GM23338 (cell line): ENCODE data around the gene CEP19. TPM values are rescaled to one million over a fixed set of nuclear protein-coding genes. Genes with fewer than 3 reads are reported as not detected.
A peak's percentile ranks its signal among the peaks of the same experiment; 100 is the strongest.

Experiments used
- ATAC-seq: fragments of 200-7000 bp; cut with Tn5 transposase; 3 replicates; pipeline ENCODE4 v1.9.1; 2020
- DNase-seq: peaks from one replicate; pipeline ENCODE4 v3.0.0-alpha.2; 2015; ENCODE audit warnings: low spot score
- H2AFZ ChIP-seq: fragments of 200-600 bp; sonication (generic); 2 replicates; pipeline ENCODE4 v1.8.0; 2016; ENCODE audit warnings: antibody characterized with exemption, mild to moderate bottlenecking, moderate library complexity
- H3F3A ChIP-seq: fragments of 200-600 bp; sonication (generic); replicated peaks from 2 replicates; pipeline ENCODE4 v1.8.0; 2017; ENCODE audit warnings: antibody characterized with exemption, mixed run types, low read depth
- H3K27ac ChIP-seq: fragments of 200-600 bp; sonication (generic); 2 replicates; pipeline ENCODE4 v1.6.1; 2016; ENCODE audit warnings: low read depth
- H3K27me3 ChIP-seq: fragments of 200-600 bp; sonication (generic); 2 replicates; pipeline ENCODE4 v1.8.0; 2016; ENCODE audit warnings: mild to moderate bottlenecking, mixed run types, moderate library complexity; ENCODE audit not compliant: insufficient read depth
- H3K36me3 ChIP-seq: fragments of 200-600 bp; sonication (generic); 2 replicates; pipeline ENCODE4 v1.8.0; 2016; ENCODE audit warnings: mild to moderate bottlenecking; ENCODE audit not compliant: insufficient read depth
- H3K4me1 ChIP-seq: fragments of 200-600 bp; sonication (generic); 2 replicates; pipeline ENCODE4 v1.8.0; 2016; ENCODE audit warnings: mild to moderate bottlenecking, moderate library complexity; ENCODE audit not compliant: insufficient read depth
- H3K4me2 ChIP-seq: fragments of 200-600 bp; sonication (generic); 2 replicates; pipeline ENCODE4 v1.7.1; 2017; ENCODE audit warnings: mixed run types
- H3K4me3 ChIP-seq: fragments of 200-600 bp; sonication (generic); 2 replicates; pipeline ENCODE4 v1.6.1; 2016; ENCODE audit warnings: mixed run types
- H3K79me2 ChIP-seq: fragments of 200-600 bp; sonication (generic); replicated peaks from 2 replicates; pipeline ENCODE4 v1.8.0; 2017; ENCODE audit warnings: mild to moderate bottlenecking; ENCODE audit not compliant: insufficient read depth
- H3K9me2 ChIP-seq: fragments of 200-600 bp; sonication (generic); 2 replicates; pipeline ENCODE4 v1.8.0; 2017; ENCODE audit not compliant: insufficient read depth
- H4K20me1 ChIP-seq: fragments of 200-600 bp; sonication (generic); replicated peaks from 2 replicates; pipeline ENCODE4 v1.8.0; 2017; ENCODE audit warnings: mild to moderate bottlenecking; ENCODE audit not compliant: insufficient read depth
- H3K27ac Mint-ChIP-seq: 2 replicates; pipeline ENCODE4 v1.8.0; 2020; ENCODE audit warnings: inconsistent platforms, mild to moderate bottlenecking, moderate library complexity, mixed read lengths
- H3K27me3 Mint-ChIP-seq: 3 replicates; pipeline ENCODE4 v1.8.0; 2022; ENCODE audit warnings: low read depth, mild to moderate bottlenecking, moderate library complexity, mixed read lengths, inconsistent platforms; ENCODE audit not compliant: insufficient read depth, poor library complexity
- H3K36me3 Mint-ChIP-seq: 3 replicates; pipeline ENCODE4 v1.8.0; 2021; ENCODE audit warnings: low read depth, mild to moderate bottlenecking, inconsistent platforms, moderate library complexity, mixed read lengths
- H3K4me1 Mint-ChIP-seq: 3 replicates; pipeline ENCODE4 v1.8.0; 2020; ENCODE audit warnings: mild to moderate bottlenecking, inconsistent platforms, mixed read lengths
- H3K4me3 Mint-ChIP-seq: 3 replicates; pipeline ENCODE4 v1.8.0; 2021; ENCODE audit warnings: moderate library complexity, mild to moderate bottlenecking, inconsistent platforms, mixed read lengths
- H3K9me3 Mint-ChIP-seq: 3 replicates; pipeline ENCODE4 v1.8.0; 2020; ENCODE audit warnings: moderate library complexity, mild to moderate bottlenecking, inconsistent platforms, mixed read lengths
- CREB1 ChIP-seq: fragments of 250-450 bp; sonication (Bioruptor Pico); IDR thresholded peaks from 2 replicates; pipeline ENCODE4 v1.5.0; 2020; ENCODE audit warnings: low read depth, mild to moderate bottlenecking, moderate library complexity
- EZH2 ChIP-seq: fragments of 200-600 bp; sonication (generic); IDR thresholded peaks from one replicate; pipeline ENCODE4 v1.8.0; 2017; ENCODE audit warnings: antibody characterized with exemption, mild to moderate bottlenecking, low read depth; ENCODE audit not compliant: unreplicated experiment
- JUNB ChIP-seq: IDR thresholded peaks from one replicate; pipeline ENCODE4 v1.6.1; 2016; ENCODE audit warnings: antibody characterized with exemption; ENCODE audit not compliant: unreplicated experiment
- STAT1 ChIP-seq: IDR thresholded peaks from one replicate; pipeline ENCODE4 v1.6.1; 2016; ENCODE audit warnings: antibody characterized with exemption; ENCODE audit not compliant: unreplicated experiment
- polyA plus RNA-seq: library from polyadenylated mRNA; unstranded; fragments of >200 nt; fragmentation: Nextera tagmentation; extraction: Ambion mirVana; gene quantifications from 2 replicates; pipeline ENCODE4 v1.2.1, GENCODE V29; 2016
- total RNA-seq: library from RNA; depleted of rRNA; stranded (reverse); fragments of >200 nt; shearing (Covaris generic); gene quantifications from 2 replicates; pipeline ENCODE4 v1.2.3, GENCODE V29; 2014
- TF ChIP-seq, protein P1 (sequence below): fragments of 250-450 bp; sonication (Bioruptor Pico); IDR thresholded peaks from 2 replicates; pipeline ENCODE4 v1.5.0; 2020; ENCODE audit warnings: mild to moderate bottlenecking, moderate library complexity
- TF ChIP-seq, protein P2 (sequence below), 2 experiments: fragments of 200-600 bp in 1 of 2; sonication (generic) in 1 of 2; conservative IDR thresholded peaks; 2 replicates each; pipeline versions ENCODE4 v1.5.1 to v1.6.1; 2016 to 2017; ENCODE audit warnings: antibody characterized with exemption in 2 of 2, low read depth in 2 of 2, mild to moderate bottlenecking in 2 of 2, moderate library complexity in 1 of 2

The CEP19 gene
- total and polyA plus RNA-seq, 2 experiments from 2014 or later = 1.6 to 2.5 TPM

GRCh38 chr3:196686436-196686835 is 25.6 kb downstream of the CEP19 start (continued):
- TF ChIP-seq, protein P1, sequence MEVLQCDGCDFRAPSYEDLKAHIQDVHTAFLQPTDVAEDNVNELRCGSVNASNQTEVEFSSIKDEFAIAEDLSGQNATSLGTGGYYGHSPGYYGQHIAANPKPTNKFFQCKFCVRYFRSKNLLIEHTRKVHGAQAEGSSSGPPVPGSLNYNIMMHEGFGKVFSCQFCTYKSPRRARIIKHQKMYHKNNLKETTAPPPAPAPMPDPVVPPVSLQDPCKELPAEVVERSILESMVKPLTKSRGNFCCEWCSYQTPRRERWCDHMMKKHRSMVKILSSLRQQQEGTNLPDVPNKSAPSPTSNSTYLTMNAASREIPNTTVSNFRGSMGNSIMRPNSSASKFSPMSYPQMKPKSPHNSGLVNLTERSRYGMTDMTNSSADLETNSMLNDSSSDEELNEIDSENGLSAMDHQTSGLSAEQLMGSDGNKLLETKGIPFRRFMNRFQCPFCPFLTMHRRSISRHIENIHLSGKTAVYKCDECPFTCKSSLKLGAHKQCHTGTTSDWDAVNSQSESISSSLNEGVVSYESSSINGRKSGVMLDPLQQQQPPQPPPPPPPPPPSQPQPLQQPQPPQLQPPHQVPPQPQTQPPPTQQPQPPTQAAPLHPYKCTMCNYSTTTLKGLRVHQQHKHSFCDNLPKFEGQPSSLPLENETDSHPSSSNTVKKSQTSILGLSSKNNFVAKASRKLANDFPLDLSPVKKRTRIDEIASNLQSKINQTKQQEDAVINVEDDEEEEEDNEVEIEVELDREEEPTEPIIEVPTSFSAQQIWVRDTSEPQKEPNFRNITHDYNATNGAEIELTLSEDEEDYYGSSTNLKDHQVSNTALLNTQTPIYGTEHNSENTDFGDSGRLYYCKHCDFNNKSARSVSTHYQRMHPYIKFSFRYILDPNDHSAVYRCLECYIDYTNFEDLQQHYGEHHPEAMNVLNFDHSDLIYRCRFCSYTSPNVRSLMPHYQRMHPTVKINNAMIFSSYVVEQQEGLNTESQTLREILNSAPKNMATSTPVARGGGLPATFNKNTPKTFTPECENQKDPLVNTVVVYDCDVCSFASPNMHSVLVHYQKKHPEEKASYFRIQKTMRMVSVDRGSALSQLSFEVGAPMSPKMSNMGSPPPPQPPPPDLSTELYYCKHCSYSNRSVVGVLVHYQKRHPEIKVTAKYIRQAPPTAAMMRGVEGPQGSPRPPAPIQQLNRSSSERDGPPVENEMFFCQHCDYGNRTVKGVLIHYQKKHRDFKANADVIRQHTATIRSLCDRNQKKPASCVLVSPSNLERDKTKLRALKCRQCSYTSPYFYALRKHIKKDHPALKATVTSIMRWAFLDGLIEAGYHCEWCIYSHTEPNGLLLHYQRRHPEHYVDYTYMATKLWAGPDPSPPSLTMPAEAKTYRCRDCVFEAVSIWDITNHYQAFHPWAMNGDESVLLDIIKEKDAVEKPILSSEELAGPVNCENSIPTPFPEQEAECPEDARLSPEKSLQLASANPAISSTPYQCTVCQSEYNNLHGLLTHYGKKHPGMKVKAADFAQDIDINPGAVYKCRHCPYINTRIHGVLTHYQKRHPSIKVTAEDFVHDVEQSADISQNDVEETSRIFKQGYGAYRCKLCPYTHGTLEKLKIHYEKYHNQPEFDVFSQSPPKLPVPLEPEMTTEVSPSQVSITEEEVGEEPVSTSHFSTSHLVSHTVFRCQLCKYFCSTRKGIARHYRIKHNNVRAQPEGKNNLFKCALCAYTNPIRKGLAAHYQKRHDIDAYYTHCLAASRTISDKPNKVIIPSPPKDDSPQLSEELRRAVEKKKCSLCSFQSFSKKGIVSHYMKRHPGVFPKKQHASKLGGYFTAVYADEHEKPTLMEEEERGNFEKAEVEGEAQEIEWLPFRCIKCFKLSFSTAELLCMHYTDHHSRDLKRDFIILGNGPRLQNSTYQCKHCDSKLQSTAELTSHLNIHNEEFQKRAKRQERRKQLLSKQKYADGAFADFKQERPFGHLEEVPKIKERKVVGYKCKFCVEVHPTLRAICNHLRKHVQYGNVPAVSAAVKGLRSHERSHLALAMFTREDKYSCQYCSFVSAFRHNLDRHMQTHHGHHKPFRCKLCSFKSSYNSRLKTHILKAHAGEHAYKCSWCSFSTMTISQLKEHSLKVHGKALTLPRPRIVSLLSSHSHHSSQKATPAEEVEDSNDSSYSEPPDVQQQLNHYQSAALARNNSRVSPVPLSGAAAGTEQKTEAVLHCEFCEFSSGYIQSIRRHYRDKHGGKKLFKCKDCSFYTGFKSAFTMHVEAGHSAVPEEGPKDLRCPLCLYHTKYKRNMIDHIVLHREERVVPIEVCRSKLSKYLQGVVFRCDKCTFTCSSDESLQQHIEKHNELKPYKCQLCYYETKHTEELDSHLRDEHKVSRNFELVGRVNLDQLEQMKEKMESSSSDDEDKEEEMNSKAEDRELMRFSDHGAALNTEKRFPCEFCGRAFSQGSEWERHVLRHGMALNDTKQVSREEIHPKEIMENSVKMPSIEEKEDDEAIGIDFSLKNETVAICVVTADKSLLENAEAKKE (CRISPR knock-in tag) = no peak
- no peak for TF ChIP-seq STAT1
- TF ChIP-seq CREB1 = no peak

DNA sequence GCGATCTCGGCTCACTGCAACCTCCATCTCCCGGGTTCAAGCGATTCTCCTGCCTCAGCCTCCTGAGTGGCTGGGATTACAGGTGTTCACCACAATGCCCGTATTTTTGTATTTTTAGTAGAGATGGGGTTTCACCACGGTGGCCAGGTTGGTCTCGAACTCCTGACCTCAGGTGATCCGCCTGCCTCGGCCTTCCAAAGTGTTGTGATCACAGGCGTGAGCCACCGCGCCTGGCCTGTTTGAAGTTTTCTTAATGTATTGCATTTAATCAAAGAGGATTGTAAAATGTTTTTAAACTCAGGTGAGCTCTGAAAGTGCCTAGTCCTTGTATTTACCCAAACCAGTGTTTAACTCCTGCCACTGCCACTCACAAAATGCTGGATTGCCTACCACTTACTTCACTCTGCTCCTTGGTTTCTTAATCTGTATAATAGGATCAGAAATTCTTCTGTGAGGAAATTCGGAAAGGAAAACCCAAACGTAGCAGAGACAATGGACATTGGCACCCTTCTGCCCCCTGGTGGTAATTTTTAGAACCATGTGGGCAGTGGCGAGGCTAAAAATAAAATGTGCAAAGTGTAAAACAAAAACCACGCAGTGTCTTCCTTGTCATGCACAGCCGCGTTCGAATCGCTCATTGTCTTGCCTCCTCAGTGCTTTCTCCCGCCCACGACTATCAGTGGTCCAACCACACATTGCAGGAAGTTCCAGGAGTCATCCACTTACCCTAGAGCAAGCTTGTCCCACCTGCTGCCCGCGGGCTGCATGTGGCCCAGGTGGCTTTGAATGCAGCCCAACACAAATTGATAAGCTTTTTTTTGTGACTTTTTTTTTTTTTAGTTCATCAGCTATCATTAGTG is 27.3 kb downstream of the CEP19 start:
- H3K27me3 ChIP-seq = no peaks in the 10 kb centered on the region
- Mint-ChIP-seq H3K27ac (peak overlapping the region; percentile 43), H3K27me3 (peaks cover 9% of the 10 kb centered on the region), H3K9me3 (peaks cover 19% of the 10 kb centered on the region; the same call in 2 of the 3 replicates), H3K4me3 (no peak overlapping the region), H3K4me1 (peaks cover 29% of the 10 kb centered on the region), H3K36me3 (peaks cover 11% of the 10 kb centered on the region)
- H2AFZ ChIP-seq = 0 out of 2 replicates have a peak overlapping the region, but pooled peaks have one; percentile 80
- H3K36me3 ChIP-seq = no peaks in the 10 kb centered on the region
- H3K4me2 ChIP-seq = no peak overlapping the region
- H4K20me1 ChIP-seq = no peaks in the 10 kb centered on the region
- DNase-seq (peak; percentile 78), ATAC-seq (peak; percentile 73)
- H3K27ac ChIP-seq = no peak overlapping the region
- H3K79me2 ChIP-seq = no peaks in the 10 kb centered on the region
- H3F3A ChIP-seq = no peaks in the 10 kb centered on the region; the same call in 1 of the 2 replicates
- H3K4me3 ChIP-seq = no peak overlapping the region
- peaks cover 14% of the 10 kb centered on the region for H3K4me1 ChIP-seq
- no peaks in the 10 kb centered on the region for H3K9me2 ChIP-seq
- no peak for TF ChIP-seq JUNB
- no peak for TF ChIP-seq CREB1
- TF ChIP-seq, protein P2, sequence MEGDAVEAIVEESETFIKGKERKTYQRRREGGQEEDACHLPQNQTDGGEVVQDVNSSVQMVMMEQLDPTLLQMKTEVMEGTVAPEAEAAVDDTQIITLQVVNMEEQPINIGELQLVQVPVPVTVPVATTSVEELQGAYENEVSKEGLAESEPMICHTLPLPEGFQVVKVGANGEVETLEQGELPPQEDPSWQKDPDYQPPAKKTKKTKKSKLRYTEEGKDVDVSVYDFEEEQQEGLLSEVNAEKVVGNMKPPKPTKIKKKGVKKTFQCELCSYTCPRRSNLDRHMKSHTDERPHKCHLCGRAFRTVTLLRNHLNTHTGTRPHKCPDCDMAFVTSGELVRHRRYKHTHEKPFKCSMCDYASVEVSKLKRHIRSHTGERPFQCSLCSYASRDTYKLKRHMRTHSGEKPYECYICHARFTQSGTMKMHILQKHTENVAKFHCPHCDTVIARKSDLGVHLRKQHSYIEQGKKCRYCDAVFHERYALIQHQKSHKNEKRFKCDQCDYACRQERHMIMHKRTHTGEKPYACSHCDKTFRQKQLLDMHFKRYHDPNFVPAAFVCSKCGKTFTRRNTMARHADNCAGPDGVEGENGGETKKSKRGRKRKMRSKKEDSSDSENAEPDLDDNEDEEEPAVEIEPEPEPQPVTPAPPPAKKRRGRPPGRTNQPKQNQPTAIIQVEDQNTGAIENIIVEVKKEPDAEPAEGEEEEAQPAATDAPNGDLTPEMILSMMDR (conservative IDR thresholded peaks at IDR 0.05; ENCODE audit: low read depth in 2 of 2) = peak; percentile 87 to 96
- no peak for TF ChIP-seq EZH2
- no peak for TF ChIP-seq STAT1
